Measurements from ENCODE around the gene PHETA2. TPM values are rescaled to one million over a fixed set of nuclear protein-coding genes. Genes with fewer than 3 reads are reported as not detected.

PHETA2 gene
- total RNA-seq, 1 experiment from 2014 or later, result not detected

- Mint-ChIP-seq H3K27me3 (ENCODE audit: insufficient read depth, unreplicated experiment) (no peaks in the 10 kb centered on the region), H3K4me1 (ENCODE audit: insufficient read depth, unreplicated experiment) (no peaks in the 10 kb centered on the region), H3K27ac (ENCODE audit: low read depth, unreplicated experiment) (no peak overlapping the region), H3K4me3 (ENCODE audit: unreplicated experiment) (no peak overlapping the region), H3K36me3 (ENCODE audit: insufficient read depth, unreplicated experiment) (peaks cover 9% of the 10 kb centered on the region), H3K9me3 (ENCODE audit: unreplicated experiment) (no peaks in the 10 kb centered on the region)
- BruUV-seq (replicated peaks), result no TSS peak
- ChIA-PET POLR2A (interaction anchor here (0.9 kb wide), 1 partner anchor 13 kb away, joined by 3 read pairs; no protein-coding TSS in a partner anchor), CTCF (interaction anchor here (0.6 to 2.6 kb wide), 5 partner anchors 16 to 302 kb away, joined by 3 to 7 read pairs (median 3); partner anchors contain the start of genes NDUFA6 and SMIM45)
- TF ChIP-seq CTCF (IDR thresholded peaks at IDR 0.05; ENCODE audit: unreplicated experiment), result no peak
- intact Hi-C loops (cut with micrococcal nuclease), result no loop called here
- no peak for DNase-seq (ENCODE audit: unreplicated experiment)
These were observed 1.0 kb downstream of the PHETA2 start for GRCh38 chr22:42074846-42075676.

GRCh38 chr22:42076764-42077485 is 2.9 kb downstream of the PHETA2 start:
- ChIA-PET POLR2A (no interaction called here), CTCF (interaction anchor here (0.7 to 2.6 kb wide), 2 partner anchors 14 to 231 kb away, joined by 3 to 7 read pairs; partner anchors contain the start of gene NDUFA6)
- Mint-ChIP-seq H3K27me3 (ENCODE audit: insufficient read depth, unreplicated experiment) (no peaks in the 10 kb centered on the region), H3K9me3 (ENCODE audit: unreplicated experiment) (no peaks in the 10 kb centered on the region), H3K27ac (ENCODE audit: low read depth, unreplicated experiment) (no peak overlapping the region), H3K4me3 (ENCODE audit: unreplicated experiment) (no peak overlapping the region), H3K36me3 (ENCODE audit: insufficient read depth, unreplicated experiment) (peaks cover 9% of the 10 kb centered on the region), H3K4me1 (ENCODE audit: insufficient read depth, unreplicated experiment) (no peaks in the 10 kb centered on the region)
- no peak for TF ChIP-seq CTCF (IDR thresholded peaks at IDR 0.05; ENCODE audit: unreplicated experiment)
- DNase-seq (ENCODE audit: unreplicated experiment), result no peak
- intact Hi-C loops (cut with micrococcal nuclease), result no loop called here
- BruUV-seq (replicated peaks), result no TSS peak

GRCh38 chr22:42077486-42078125 is 3.6 kb downstream of the PHETA2 start:
- no peak for DNase-seq (ENCODE audit: unreplicated experiment)
- no peak overlapping the region for H3K27ac Mint-ChIP-seq (ENCODE audit: low read depth, unreplicated experiment)
- BruUV-seq (replicated peaks), result no TSS peak
- CTCF ChIA-PET, result interaction anchor here (0.7 kb wide), 1 partner anchor 231 kb away, joined by 3 read pairs; no protein-coding TSS in a partner anchor
- peaks cover 13% of the 10 kb centered on the region for H3K36me3 Mint-ChIP-seq (ENCODE audit: insufficient read depth, unreplicated experiment)
- no peak for TF ChIP-seq CTCF (IDR thresholded peaks at IDR 0.05; ENCODE audit: unreplicated experiment)
- no peaks in the 10 kb centered on the region for H3K4me1 Mint-ChIP-seq (ENCODE audit: insufficient read depth, unreplicated experiment)
- POLR2A ChIA-PET, result interaction anchor here (1.3 to 4.1 kb wide), 3 partner anchors 7 to 131 kb away, joined by 3 to 142 read pairs (median 39); partner anchors contain the start of genes CENPM, NAGA and NDUFA6
- intact Hi-C loops (cut with micrococcal nuclease), result no loop called here
- H3K27me3 Mint-ChIP-seq (ENCODE audit: insufficient read depth, unreplicated experiment), result no peaks in the 10 kb centered on the region
- peak overlapping the region; percentile 31 for H3K4me3 Mint-ChIP-seq (ENCODE audit: unreplicated experiment)
- no peaks in the 10 kb centered on the region for H3K9me3 Mint-ChIP-seq (ENCODE audit: unreplicated experiment)

Measured in MCF 10A (cell line).